GM20431 (cell line): ENCODE results near the gene IGSF5.
"Not testable (repeated sequence)": the region's sequence is repeated elsewhere in the genome, so short reads cannot be mapped to it uniquely, and the experiment has no call there.

ENCODE experiments used
- in situ Hi-C: fragments of 300-500 bp; cut with MseI, MboI; formaldehyde crosslinking; loops from one replicate; pipeline ENCODE4 v1.15.0; 2020; ENCODE audit warnings: low sequenced_read_pairs; ENCODE audit not compliant: unreplicated experiment

Gene IGSF5

GRCh38 chr21:39744883-39745282 is at the start of gene IGSF5:
Gene IGSF5, plus strand, starts transcription at chr21:39745183. Its CDS starts 327 bp downstream, at chr21:39745510.
- in situ Hi-C loops = not testable (repeated sequence)

GRCh38 chr21:39696196-39696595 is 48.8 kb upstream of the IGSF5 start:
- in situ Hi-C loops = no loop called here

- in situ Hi-C loops = no loop called here
These were observed 48.4 kb upstream of the IGSF5 start for GRCh38 chr21:39696618-39697017.

GRCh38 chr21:39700318-39700717 is 44.7 kb upstream of the IGSF5 start:
- in situ Hi-C loops = no loop called here

DNA sequence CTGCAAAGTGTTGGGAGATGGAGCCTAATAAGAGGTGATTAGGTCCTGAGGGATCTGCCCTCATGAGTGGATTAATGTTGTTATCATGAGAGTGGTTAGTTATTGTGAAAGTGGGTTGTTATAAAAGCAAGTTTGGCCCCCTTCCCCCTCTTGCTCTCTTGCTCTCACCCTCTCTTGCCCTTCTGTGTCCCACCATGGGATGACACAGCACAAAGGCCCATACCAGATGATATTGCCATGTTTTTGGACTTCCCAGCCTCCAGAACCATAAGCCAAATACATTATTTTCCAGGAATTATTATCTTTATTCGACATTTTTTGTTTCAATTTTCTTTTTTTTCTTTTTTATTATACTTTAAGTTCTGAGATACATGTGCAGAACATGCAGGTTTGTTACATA is 41.4 kb upstream of the IGSF5 start:
- in situ Hi-C loops = no loop called here

- in situ Hi-C loops = no loop called here
These were observed 39.1 kb upstream of the IGSF5 start for GRCh38 chr21:39705849-39706248.

GRCh38 chr21:39707316-39707715 is 37.7 kb upstream of the IGSF5 start:
- in situ Hi-C loops = no loop called here

- in situ Hi-C loops = no loop called here
These were observed 34.1 kb upstream of the IGSF5 start for GRCh38 chr21:39710866-39711265.

DNA sequence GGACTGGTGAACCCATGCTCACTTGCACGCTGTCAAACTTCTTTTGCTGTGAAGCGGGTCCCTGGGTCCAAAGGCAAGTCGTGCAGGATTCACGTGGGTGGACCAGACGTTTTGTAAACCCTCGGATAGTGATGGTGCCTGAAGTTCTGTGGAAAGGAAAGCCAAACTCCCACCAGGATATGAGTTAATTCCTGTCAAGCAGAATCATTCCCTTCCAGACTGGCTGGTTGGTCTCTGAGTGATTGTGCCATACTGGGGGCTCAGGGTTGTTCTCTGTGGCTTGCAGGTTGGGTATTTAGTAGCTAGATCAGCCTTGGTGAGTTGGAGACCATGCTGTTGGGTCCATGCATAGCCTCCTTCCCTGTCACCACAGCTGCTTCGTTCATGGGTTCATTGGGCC is 32.7 kb upstream of the IGSF5 start:
- in situ Hi-C loops = no loop called here

DNA sequence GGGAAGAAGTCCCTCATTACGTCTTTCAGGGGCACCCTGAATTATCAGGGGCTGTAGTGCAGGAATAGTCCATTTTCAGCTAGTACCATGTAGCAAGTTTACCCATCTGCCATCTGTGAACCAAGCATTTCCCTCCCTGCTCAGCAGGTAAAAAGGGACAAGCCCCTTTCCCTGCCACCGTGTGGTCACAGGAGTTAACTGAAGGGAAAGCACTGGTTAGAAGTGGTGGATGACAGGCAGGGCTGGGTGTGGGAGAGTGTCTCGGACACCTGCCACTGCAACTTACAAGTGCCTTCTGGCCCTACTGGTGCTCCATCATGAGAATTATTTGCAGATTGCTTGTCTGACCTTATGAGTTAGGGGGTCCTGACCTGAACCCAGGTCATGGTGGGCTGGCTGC is 32.0 kb upstream of the IGSF5 start:
- in situ Hi-C loops = no loop called here

DNA sequence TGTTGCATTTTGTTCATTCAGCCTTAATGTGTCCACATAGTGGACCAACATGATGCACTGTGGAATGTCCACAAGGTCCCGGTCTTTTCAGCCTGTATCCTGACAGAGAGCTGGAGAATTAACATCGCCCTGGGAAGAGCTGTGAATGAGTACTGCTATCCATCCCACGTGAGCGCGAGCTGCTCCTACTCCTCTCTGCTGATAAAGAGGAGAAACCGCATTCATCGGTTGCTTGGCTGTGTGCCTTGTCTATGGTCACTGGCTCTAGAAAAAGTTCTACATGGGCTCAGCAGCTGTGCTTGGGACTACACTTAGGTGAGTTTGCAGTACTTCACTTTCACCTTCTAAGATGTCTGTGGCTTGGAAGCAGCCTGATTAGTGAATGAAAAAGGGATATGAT is 31.1 kb upstream of the IGSF5 start:
- in situ Hi-C loops = no loop called here

DNA sequence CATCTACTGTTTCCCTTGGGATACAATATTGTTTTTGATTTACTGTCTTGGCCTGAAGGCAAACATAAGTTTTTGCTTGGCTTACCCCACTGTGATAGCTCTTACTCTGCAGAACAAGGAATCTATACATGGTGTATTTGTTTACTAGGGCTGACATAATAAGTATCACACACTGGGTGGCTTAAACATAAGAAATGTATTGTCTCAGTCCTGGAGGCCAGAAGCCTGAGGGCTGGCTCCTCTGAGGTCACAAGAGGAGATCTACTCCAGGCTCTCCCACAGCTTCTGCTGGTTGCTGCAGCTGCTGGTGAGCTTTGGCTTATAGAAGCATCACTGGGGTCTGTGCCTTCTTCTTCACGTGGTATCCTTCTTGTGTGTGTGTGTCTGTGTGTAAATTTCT is 30.7 kb upstream of the IGSF5 start:
- in situ Hi-C loops = no loop called here

GRCh38 chr21:39715804-39716397 is 29.1 kb upstream of the IGSF5 start:
- in situ Hi-C loops = no loop called here

DNA sequence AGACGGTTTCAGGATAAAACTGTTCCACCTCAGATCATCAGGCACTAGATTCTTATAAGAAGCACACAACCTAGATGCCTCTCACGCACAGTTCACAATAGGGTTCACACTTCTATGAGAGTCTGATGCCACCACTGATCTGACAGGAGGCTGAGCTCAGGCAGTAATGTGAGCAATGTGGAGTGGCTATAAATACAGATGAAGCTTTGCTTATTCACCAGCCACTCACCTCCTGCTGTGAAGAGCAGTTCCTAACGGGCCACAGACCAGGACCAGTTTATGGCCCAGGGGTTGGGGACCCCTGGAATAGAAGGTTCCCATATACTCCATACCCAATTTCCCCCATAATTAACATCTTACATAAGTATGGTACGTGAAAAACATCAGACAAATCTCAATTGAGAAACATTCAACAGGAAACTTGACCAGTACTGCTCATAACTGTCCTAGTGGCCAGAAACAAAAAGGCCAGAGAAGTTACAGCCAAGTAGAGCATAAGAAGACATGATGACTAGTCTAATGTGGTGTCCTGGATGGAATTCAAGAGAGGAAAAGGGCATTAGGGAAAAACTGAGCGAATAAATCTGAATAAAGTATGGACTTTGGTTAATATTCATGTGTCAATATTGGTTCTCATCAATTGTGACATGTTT is 24.7 kb upstream of the IGSF5 start:
- in situ Hi-C loops = loop anchor here (10.0 kb wide), 1 partner anchor 205 kb away; no protein-coding TSS in a partner anchor

GRCh38 chr21:39721885-39722284 is 23.1 kb upstream of the IGSF5 start:
- in situ Hi-C loops = loop anchor here (10.0 kb wide), 1 partner anchor 207 kb away; no protein-coding TSS in a partner anchor

DNA sequence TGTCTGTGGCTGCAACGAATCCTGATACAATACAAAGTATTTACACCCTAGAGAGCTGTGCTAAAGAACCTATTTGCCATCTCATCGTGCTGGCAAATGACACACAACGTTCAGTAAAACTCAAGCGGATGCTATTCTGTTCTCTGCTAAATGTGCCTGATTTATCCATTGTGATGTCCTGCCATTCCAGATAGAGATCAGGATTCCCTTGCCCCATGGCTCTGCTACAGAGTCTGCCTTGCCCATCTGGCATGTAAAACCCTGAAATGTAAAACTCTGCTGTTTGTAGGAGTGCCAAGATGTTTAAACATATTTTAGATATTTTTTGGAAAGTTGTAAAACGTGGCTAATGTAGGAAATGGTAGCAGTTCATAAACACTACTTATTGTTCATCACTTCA is 20.0 kb upstream of the IGSF5 start:
- in situ Hi-C loops = loop anchor here (10.0 kb wide), 1 partner anchor 210 kb away; no protein-coding TSS in a partner anchor

GRCh38 chr21:39726133-39726532 is 18.9 kb upstream of the IGSF5 start:
- in situ Hi-C loops = loop anchor here (10.0 kb wide), 1 partner anchor 211 kb away; no protein-coding TSS in a partner anchor

- in situ Hi-C loops = loop anchor here (10.0 kb wide), 1 partner anchor 213 kb away; no protein-coding TSS in a partner anchor
These were observed 17.4 kb upstream of the IGSF5 start for GRCh38 chr21:39727401-39728120.

DNA sequence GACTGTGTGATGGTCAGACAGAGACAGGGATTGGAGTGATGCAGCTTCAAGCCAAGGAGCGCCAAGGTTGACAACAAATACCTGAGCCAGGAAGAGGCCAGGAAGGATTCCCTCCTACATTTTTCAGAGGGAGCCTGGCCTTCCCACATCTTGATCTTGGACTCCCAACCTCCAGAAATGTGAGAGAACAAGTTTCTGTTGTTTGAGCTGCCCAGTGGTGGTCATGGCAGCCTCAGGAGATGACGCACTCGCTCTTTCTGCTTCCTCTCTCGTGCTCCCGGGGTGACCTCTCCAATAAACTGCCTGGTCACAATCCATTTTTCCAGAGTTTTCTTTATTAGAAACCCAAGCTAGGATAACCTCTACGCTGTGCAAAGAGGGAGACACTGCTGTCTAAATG is 16.6 kb upstream of the IGSF5 start:
- in situ Hi-C loops = loop anchor here (10.0 kb wide), 1 partner anchor 214 kb away; no protein-coding TSS in a partner anchor

DNA sequence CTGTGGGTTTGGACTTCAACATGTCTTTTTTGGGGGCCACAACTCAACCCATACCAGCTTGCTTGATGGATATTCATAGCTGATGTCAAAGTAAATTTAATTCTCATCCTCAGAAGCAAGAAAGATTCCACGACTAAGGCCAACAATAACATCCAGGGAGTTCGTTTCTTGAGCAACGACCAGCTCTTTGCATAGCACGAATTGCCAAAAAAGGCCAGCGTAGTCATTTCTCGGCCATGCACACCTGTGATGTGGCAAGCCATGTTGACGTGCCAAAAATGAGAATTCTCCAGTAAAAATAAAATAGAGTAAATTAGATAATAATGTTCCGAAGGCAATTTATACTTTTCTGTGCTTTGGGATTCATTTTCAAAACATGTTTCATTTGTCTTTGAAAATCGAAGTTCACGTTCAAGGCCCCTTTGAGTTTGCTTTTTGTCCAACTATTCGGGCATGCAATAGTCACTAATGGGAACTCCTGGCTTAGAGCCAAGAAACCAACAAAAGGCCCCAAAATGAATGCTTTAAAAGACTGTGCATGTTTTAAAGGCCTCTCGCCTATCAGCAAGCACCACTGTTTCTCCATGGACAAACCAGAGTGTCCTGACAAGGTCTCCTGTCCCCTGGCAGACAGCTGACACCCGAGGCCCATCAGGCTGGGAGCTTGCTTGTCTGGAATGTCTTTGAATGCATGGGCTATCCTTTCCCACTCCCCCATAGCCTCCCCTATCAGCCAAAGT is 14.4 kb upstream of the IGSF5 start:
- in situ Hi-C loops = no loop called here
